SJSA1 (cell line): ENCODE results near the gene RABGAP1L. TPM values are rescaled to one million over a fixed set of nuclear protein-coding genes. Genes with fewer than 3 reads are reported as not detected.
"Not testable (repeated sequence)": the region's sequence is repeated elsewhere in the genome, so short reads cannot be mapped to it uniquely, and the experiment has no call there.

Experiments used
- DNase-seq, 2 experiments: peaks; one replicate each; pipeline ENCODE4 v3.0.0-alpha.2; 2015 to 2020; ENCODE audit warnings: low spot score in 2 of 2, low read depth in 1 of 2
- H3K27ac ChIP-seq: fragments of 250-450 bp; sonication (Bioruptor Pico); 2 replicates; pipeline ENCODE4 v1.5.1; 2020; ENCODE audit warnings: mild to moderate bottlenecking, moderate library complexity
- H3K27me3 ChIP-seq: fragments of 250-450 bp; sonication (Bioruptor Pico); replicated peaks from 2 replicates; pipeline ENCODE4 v1.5.1; 2020; ENCODE audit warnings: mild to moderate bottlenecking, moderate library complexity
- H3K36me3 ChIP-seq: fragments of 250-450 bp; sonication (Bioruptor Pico); 2 replicates; pipeline ENCODE4 v1.5.1; 2020; ENCODE audit warnings: mild to moderate bottlenecking
- H3K4me1 ChIP-seq: fragments of 250-450 bp; sonication (Bioruptor Pico); replicated peaks from 2 replicates; pipeline ENCODE4 v1.6.1; 2021; ENCODE audit warnings: mild to moderate bottlenecking
- H3K4me3 ChIP-seq: fragments of 250-450 bp; sonication (Bioruptor Pico); 2 replicates; pipeline ENCODE4 v1.5.1; 2020; ENCODE audit warnings: mild to moderate bottlenecking
- H3K9me3 ChIP-seq: fragments of 250-450 bp; sonication (Bioruptor Pico); replicated peaks from 2 replicates; pipeline ENCODE4 v1.5.1; 2020; ENCODE audit warnings: mild to moderate bottlenecking
- total RNA-seq: library from RNA; depleted of rRNA; stranded (reverse); fragments of >200 nt; shearing (Covaris generic); gene quantifications from 2 replicates; pipeline ENCODE4 v1.2.3, GENCODE V29; 2014

RABGAP1L gene
- total RNA-seq, 1 experiment from 2014 or later, result 24.6 TPM

DNA sequence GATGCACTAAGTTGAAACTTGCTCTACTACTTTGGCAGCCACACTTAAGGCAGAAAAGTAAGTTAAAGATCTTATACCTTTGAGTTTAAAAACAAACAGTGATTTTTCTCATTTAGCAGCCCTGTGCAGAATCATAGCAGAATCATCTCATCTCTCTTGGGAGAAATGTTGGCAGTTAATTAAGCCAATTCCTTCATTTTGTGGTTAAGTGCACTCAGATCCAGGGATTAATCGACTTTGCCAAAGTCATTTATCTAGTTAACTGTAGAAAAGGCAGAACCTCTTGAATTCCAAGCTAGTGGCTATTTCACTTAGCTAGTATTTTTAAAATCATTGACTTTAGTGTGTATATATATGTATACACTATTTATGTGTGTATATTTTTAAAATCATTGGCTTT, 413.5 kb downstream of the RABGAP1L start:
- DNase-seq, result no peak
- Histone ChIP-seq H3K36me3 (no peaks in the 10 kb centered on the region), H3K4me3 (no peak overlapping the region), H3K27me3 (no peaks in the 10 kb centered on the region), H3K27ac (no peak overlapping the region), H3K9me3 (peaks cover 20% of the 10 kb centered on the region), H3K4me1 (no peaks in the 10 kb centered on the region)

DNA sequence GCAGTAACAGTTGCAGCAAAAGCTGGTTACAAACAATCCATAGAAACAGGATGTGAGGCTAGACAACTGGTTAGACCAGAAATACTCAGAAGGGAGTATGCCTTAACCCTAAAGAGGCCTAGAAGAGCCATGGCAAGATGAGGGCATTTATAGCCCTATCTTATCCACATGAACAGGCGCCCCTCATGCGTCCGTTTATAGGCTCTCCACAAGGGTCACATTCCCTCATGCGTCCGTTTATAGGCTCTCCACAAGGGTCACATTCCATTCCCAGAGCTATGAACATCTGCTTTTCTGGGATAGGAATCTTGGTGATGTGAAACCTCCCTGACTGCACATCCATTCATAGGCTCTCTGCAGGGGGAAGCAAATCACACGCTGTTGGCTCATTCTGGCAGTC, 416.8 kb downstream of the RABGAP1L start:
- H3K4me1 ChIP-seq, H3K36me3 ChIP-seq, H3K27me3 ChIP-seq, H3K27ac ChIP-seq, H3K4me3 ChIP-seq, DNase-seq: not testable (repeated sequence)
- peaks cover 13% of the 10 kb centered on the region; the same call in 1 of the 2 replicates for H3K9me3 ChIP-seq

DNA sequence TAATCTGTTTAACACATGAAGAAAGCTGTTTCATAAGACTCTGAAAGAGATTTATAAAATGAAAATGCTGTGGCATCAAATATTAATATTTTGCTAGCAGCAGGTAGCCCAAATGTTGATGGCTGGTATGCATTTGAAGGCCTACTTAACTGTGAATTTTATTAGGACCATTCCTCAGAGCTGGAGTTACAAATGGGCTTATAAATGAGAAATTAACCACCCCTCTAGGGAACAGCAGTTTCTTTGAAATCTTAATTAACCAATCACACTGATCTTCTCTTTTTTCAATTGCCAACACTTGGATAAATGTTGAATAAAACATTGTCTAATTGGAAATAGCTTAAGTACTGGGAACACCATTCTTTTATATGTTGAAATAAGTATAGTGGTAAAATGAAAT, 418.4 kb downstream of the RABGAP1L start:
- H3K27me3 ChIP-seq, result no peaks in the 10 kb centered on the region
- no peak overlapping the region for H3K27ac ChIP-seq
- H3K36me3 ChIP-seq, result no peaks in the 10 kb centered on the region
- H3K9me3 ChIP-seq, result peaks cover 10% of the 10 kb centered on the region; the same call in 1 of the 2 replicates
- no peak overlapping the region for H3K4me3 ChIP-seq
- DNase-seq, result no peak
- no peaks in the 10 kb centered on the region for H3K4me1 ChIP-seq

DNA sequence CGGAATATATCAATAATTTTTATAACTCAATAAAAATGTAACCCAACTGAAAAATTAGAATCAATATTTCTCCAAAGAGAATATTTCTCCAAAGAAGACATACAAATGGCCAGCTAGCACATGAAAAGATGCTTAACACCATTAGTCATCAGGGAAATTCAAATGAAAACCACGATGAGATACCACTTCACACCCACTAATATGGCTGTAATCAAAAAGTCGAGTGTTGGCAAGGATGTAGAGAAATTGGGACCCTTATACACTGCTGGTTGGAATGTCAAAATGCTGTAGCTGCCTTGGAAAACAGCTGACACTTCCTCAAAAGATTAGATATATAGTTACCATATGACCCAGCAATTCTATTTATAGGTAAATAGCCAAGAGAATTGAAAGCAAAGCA, 421.5 kb downstream of the RABGAP1L start:
- H3K4me3 ChIP-seq, result no peak overlapping the region
- H3K27ac ChIP-seq, result no peak overlapping the region
- H3K36me3 ChIP-seq, result no peaks in the 10 kb centered on the region
- no peaks in the 10 kb centered on the region for H3K4me1 ChIP-seq
- H3K9me3 ChIP-seq, result peaks cover 7% of the 10 kb centered on the region; the same call in 1 of the 2 replicates
- H3K27me3 ChIP-seq, result no peaks in the 10 kb centered on the region
- DNase-seq, result no peak

DNA sequence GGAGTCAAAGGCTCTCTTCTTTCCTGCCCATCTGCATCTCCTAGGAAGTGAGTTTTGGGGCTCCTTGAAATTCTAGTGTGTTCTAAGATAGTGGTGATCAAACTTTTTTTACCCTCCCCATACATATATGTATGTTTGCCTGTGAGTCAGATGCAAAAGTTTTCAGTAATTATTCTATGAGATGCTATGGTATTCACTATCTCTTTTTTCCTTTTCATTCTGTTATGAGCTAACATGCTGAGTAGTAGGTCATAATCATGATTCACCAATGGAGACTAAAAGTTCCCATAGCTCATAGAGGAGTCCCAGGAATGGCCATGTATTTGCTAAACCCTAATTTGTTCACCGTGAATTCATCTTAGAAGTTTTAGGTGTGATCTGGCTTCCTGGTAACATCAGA, 424.0 kb downstream of the RABGAP1L start:
- no peaks in the 10 kb centered on the region for H3K27me3 ChIP-seq
- DNase-seq, result no peak

DNA sequence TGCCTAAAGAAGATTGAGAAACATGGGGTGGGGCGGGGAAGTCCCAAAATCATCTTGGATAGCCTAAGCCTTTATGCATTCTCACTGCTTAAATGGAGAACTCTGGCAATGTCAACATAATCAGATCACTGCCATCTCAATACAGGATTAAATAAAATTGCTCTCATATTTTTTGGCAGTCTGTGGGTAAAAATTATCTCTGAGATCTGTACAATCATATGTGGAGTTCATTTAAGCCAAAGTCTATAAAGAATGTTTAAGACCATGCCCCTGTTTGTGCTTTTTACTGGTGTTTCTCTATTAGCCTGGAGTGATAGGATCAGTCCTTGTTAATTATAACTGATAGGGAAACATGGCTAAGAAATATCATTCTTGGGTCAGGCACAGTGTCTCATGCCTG, 424.8 kb downstream of the RABGAP1L start:
- no peak overlapping the region for H3K4me3 ChIP-seq
- DNase-seq, result no peak
- H3K4me1 ChIP-seq, result no peaks in the 10 kb centered on the region
- H3K9me3 ChIP-seq, result peaks cover 5% of the 10 kb centered on the region; the same call in 1 of the 2 replicates
- no peak overlapping the region for H3K27ac ChIP-seq
- no peaks in the 10 kb centered on the region for H3K36me3 ChIP-seq
- H3K27me3 ChIP-seq, result no peaks in the 10 kb centered on the region

More for the DNA sequence above, 424.0 kb downstream of the RABGAP1L start:
- H3K27ac ChIP-seq, result no peak overlapping the region
- peaks cover 3% of the 10 kb centered on the region; the same call in 1 of the 2 replicates for H3K9me3 ChIP-seq
- no peaks in the 10 kb centered on the region for H3K4me1 ChIP-seq
- no peaks in the 10 kb centered on the region for H3K36me3 ChIP-seq
- no peak overlapping the region for H3K4me3 ChIP-seq

DNA sequence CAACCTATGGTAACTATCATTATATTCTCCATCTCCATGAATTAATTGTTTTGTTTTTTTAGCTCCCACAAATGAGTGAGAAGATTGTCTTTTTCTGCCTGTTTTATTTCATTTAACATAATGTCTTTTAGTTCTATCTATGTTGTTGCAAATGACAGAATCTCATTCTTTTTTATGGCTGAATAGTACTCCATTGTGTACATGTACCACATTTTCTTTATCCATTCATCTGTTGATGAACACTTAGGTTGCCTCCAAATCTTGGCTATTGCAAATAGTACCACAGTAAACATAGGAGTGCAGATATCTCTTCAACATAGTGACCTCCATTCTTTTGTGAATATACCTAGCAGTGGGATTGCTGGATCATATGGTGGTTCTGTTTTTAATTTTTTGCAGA, 429.3 kb downstream of the RABGAP1L start:
- not testable (repeated sequence) for H3K9me3 ChIP-seq, H3K4me3 ChIP-seq, H3K36me3 ChIP-seq, H3K27me3 ChIP-seq, H3K4me1 ChIP-seq, H3K27ac ChIP-seq, DNase-seq

DNA sequence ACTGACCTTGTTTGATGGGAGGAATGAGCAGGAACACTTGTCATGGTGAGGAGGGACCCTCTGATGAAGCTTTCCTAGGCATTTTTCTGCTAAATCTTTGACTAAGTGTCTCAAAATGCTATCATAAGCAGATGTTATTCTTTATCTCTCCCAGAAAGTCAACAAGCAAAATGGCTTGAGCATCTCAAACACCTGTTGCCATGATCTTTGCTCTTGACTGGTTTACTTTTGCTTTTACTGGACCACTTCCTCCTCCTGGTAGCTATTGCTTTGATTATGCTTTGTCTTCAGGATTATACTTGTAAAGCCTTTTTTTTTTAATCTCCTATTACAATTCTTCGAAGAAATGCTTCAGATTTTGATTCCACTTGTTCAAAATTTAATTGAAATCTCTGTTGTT, 445.9 kb downstream of the RABGAP1L start:
- no peak overlapping the region for H3K4me3 ChIP-seq
- peaks cover 3% of the 10 kb centered on the region; the same call in 1 of the 2 replicates for H3K9me3 ChIP-seq
- H3K27me3 ChIP-seq, result no peaks in the 10 kb centered on the region
- H3K4me1 ChIP-seq, result no peaks in the 10 kb centered on the region
- DNase-seq, result no peak
- no peaks in the 10 kb centered on the region for H3K36me3 ChIP-seq
- H3K27ac ChIP-seq, result no peak overlapping the region

DNA sequence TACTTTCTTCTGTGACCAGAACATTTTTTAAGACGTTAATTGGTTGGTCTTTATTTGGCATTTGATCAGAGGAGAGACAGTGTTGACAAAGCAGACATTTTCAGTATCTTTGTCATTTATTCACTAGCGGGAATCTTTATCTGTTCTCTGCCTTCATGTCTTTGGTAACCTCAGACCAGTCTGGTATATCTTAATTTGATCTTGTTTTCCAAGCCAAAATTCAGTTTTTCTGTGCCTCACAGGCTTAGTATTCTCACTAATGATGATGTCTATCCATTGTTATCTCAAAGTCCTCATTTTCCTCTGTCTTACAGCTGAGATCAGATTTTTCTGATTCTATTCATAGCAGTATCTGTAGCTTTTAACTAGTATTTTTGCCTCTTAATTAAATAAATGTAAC, 447.2 kb downstream of the RABGAP1L start:
- no peaks in the 10 kb centered on the region for H3K27me3 ChIP-seq
- DNase-seq, result no peak
- H3K36me3 ChIP-seq, result no peaks in the 10 kb centered on the region
- no peaks in the 10 kb centered on the region for H3K4me1 ChIP-seq
- H3K9me3 ChIP-seq, result peaks cover 3% of the 10 kb centered on the region; the same call in 1 of the 2 replicates
- no peak overlapping the region for H3K27ac ChIP-seq
- no peak overlapping the region for H3K4me3 ChIP-seq

DNA sequence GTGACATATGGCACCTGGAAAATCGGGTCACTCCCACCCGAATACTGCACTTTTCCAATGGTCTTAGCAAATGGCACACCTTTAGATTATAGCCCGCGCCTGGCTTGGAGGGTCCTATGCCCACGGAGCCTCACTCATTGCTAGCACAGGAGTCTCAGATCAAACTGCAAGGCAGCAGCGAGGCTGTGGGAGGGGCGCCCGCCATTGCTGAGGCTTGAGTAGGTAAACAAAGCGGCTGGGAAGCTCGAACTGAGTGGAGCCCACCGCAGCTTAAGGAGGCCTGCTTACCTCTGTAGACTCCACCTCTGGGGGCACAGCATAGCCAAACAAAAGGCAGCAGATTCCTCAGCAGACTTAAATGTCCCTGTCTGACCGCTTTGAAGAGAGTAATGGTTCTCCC, 458.6 kb downstream of the RABGAP1L start:
- H3K27ac ChIP-seq, H3K4me1 ChIP-seq, H3K36me3 ChIP-seq, H3K27me3 ChIP-seq, H3K4me3 ChIP-seq, DNase-seq, H3K9me3 ChIP-seq: not testable (repeated sequence)

DNA sequence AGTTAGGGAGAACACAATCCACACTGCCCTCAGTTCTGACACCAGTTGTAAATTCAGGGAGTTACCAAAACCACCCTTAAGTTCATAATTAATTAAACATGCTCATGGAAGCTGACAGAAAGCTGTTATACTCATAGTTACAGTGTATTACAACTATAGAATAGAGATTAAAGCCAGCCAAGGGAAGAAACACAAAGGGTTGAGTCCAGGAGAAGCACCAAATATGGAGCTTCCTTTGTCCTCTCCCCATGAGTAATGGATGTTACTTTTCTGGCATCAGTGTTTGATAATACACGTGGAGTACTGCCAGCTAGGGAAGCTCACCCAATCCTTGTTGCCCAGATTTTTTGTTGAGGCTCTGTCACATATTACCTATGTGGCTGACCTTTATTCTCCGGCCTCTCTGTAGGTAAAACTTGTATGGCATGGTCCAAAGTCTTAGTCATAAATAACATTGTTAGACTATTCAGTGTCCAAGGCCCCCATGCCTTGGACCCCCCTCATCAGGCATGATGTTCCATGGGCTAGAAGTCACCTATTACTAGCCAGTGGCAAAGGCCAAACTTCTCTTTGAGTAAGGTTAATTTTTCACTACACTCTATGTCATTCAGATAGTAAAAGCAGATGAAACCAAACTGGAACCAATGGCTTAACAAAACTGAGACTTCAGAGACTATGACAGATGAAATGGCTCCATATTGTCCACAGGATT, 464.2 kb downstream of the RABGAP1L start:
- Histone ChIP-seq H3K27me3 (no peaks in the 10 kb centered on the region), H3K36me3 (no peaks in the 10 kb centered on the region), H3K9me3 (no peaks in the 10 kb centered on the region; the same call in 1 of the 2 replicates), H3K4me3 (no peak overlapping the region), H3K4me1 (no peaks in the 10 kb centered on the region), H3K27ac (no peak overlapping the region)
- DNase-seq, result no peak

DNA sequence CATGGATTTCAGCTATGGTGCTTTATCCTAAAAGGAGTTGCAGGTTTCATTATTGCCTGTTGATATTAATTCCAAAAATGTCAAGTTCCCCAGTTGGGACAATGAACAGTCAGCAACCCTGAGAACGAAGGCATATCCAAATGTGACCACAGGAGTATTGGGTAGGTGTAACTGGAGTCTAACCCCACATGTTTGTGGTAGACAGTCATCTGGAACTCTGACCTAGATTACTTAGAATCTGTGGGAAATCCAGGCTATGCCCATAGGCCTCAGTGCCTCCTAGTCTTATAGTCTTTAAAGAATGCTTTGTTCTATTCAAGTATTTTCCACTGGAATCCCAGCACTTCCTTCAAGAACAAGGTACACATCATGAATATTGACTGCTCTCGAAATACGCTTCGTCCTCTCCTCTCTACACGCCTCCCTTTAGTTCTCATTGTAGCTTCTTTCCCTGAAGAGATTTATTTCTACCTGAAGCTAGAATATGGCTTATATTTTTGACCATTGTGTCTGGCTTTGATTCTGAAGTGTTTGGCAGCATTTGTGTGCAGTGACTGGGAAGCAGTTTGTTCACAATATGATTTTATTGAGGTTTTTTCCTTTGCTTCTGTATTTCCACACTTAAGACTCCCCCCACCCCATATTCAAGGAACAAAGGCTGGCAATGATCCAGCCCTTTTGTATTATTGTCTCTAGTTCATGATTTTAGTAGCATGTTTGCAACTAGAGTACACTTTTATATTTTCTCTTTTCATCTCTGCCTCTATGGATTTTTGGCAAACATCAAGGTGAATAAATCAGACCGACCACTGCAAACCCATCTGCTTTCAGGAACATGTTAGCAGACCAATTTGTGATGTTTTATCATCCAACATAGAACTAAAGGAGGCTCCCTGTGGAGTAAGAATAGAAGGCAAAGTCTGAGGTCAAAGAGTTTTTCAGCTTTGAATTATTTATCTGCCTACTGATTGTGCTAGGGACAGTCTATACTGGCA, 467.0 kb downstream of the RABGAP1L start:
- H3K4me1 ChIP-seq, result no peaks in the 10 kb centered on the region
- no peaks in the 10 kb centered on the region; the same call in 1 of the 2 replicates for H3K9me3 ChIP-seq
- DNase-seq, result no peak
- no peaks in the 10 kb centered on the region for H3K36me3 ChIP-seq
- H3K27me3 ChIP-seq, result no peaks in the 10 kb centered on the region
- no peak overlapping the region for H3K4me3 ChIP-seq
- H3K27ac ChIP-seq, result no peak overlapping the region

DNA sequence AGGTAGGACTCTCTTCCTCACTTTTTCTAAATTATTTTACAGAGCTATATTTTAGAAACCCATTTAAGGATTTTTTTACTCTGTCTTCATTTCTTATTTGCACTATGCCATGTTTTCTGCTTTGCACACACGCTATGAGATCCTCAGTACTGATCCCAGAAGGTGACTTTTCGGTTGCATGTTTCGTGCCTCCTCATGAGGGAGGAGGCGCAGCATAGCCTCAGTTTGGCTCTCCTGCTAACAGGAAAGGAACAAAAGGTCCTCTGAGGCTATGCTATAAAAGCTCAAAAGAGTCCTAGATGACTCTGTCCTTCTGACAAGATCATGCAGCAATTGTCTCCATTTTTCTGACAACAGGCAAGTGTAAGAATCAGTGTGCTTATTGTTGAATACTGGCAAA, 478.2 kb downstream of the RABGAP1L start:
- DNase-seq, result no peak
- Histone ChIP-seq H3K9me3 (no peaks in the 10 kb centered on the region), H3K27me3 (no peaks in the 10 kb centered on the region), H3K36me3 (no peaks in the 10 kb centered on the region), H3K27ac (no peak overlapping the region), H3K4me3 (no peak overlapping the region), H3K4me1 (no peaks in the 10 kb centered on the region)

DNA sequence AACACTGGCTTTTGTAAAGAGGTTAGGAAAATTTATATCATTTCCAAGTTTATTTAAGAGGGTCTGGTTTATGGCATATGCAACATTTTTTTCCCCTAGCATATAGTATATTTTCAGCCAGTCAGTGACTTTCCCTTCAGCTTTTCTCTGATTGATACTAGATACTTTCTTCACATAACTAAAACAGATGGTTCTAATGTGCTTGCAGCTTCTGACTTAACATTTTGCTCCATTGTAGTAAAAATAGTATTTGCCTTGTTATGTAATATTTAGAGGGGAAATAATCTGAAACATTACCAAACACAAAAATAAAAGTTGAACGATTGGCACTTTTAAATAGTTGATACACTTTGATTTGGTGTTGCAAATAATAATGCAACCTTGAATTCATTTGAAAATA, 480.1 kb downstream of the RABGAP1L start:
- H3K4me1 ChIP-seq, result no peaks in the 10 kb centered on the region
- H3K4me3 ChIP-seq, result no peak overlapping the region
- no peaks in the 10 kb centered on the region for H3K27me3 ChIP-seq
- no peaks in the 10 kb centered on the region for H3K36me3 ChIP-seq
- no peaks in the 10 kb centered on the region for H3K9me3 ChIP-seq
- no peak overlapping the region for H3K27ac ChIP-seq
- no peak for DNase-seq
